WTC11 (cell line): ENCODE results near the gene NFIA. TPM values are rescaled to one million over a fixed set of nuclear protein-coding genes. Genes with fewer than 3 reads are reported as not detected.
A peak's percentile ranks its signal among the peaks of the same experiment; 100 is the strongest.

Experiments
- ATAC-seq: fragments of 200-7000 bp; cut with Tn5 transposase; 2 replicates; pipeline ENCODE4 v1.10.0; 2021; ENCODE audit warnings: mild to moderate bottlenecking, moderate library complexity
- CTCF ChIA-PET: fragments of 300-600 bp; sonication (Branson Sonifier 250); formaldehyde crosslinking; loops from one replicate; lab custom pipeline; 2021; ENCODE audit warnings: antibody characterized with exemption; lab: Charles Lee
- POLR2A ChIA-PET: fragments of 350-600 bp; sonication (Branson Sonifier 250); formaldehyde crosslinking; loops from one replicate; lab custom pipeline; 2021; ENCODE audit warnings: antibody characterized with exemption; lab: Charles Lee
- DNase-seq: peaks from one replicate; pipeline ENCODE4 v3.0.0; 2021; ENCODE audit warnings: low spot score
- H3K27ac Mint-ChIP-seq: 2 replicates; pipeline ENCODE4 v1.8.0; 2021; ENCODE audit warnings: mixed read lengths
- H3K27me3 Mint-ChIP-seq: 2 replicates; pipeline ENCODE4 v1.8.0; 2021; ENCODE audit warnings: low read depth, mild to moderate bottlenecking, moderate library complexity, mixed read lengths
- H3K36me3 Mint-ChIP-seq: 2 replicates; pipeline ENCODE4 v1.8.0; 2021; ENCODE audit warnings: mixed read lengths
- H3K4me1 Mint-ChIP-seq: 2 replicates; pipeline ENCODE4 v1.8.0; 2022; ENCODE audit warnings: mixed read lengths
- H3K4me3 Mint-ChIP-seq: 2 replicates; pipeline ENCODE4 v1.8.0; 2021; ENCODE audit warnings: mild to moderate bottlenecking, moderate library complexity, mixed read lengths
- H3K9me3 Mint-ChIP-seq: 2 replicates; pipeline ENCODE4 v1.8.0; 2021; ENCODE audit warnings: mixed read lengths
- ATF2 ChIP-seq: sonication (generic); formaldehyde crosslinking; IDR thresholded peaks from 2 replicates; pipeline ENCODE4 v1.8.1; 2022; ENCODE audit warnings: low read depth, missing genetic modification reagents, borderline replicate concordance
- ATF6 ChIP-seq: sonication (generic); formaldehyde crosslinking; IDR thresholded peaks from 2 replicates; pipeline ENCODE4 v1.8.1; 2023; ENCODE audit warnings: mild to moderate bottlenecking, missing genetic modification reagents
- CBFB ChIP-seq: sonication (generic); formaldehyde crosslinking; IDR thresholded peaks from 2 replicates; pipeline ENCODE4 v1.8.1; 2022; ENCODE audit warnings: mild to moderate bottlenecking, low read depth, missing genetic modification reagents
- CTCF ChIP-seq: fragments of 200-600 bp; IDR thresholded peaks from 2 replicates; pipeline ENCODE4 v1.8.0; 2022; ENCODE audit warnings: antibody characterized with exemption
- E2F1 ChIP-seq: sonication (generic); formaldehyde crosslinking; IDR thresholded peaks from 2 replicates; pipeline ENCODE4 v1.8.0; 2022; ENCODE audit warnings: mild to moderate bottlenecking, missing genetic modification reagents
- FOXJ3 ChIP-seq: sonication (generic); formaldehyde crosslinking; IDR thresholded peaks from 2 replicates; pipeline ENCODE4 v1.9.0; 2021; ENCODE audit warnings: missing genetic modification reagents, mild to moderate bottlenecking, borderline replicate concordance
- HMGXB4 ChIP-seq: sonication (generic); formaldehyde crosslinking; IDR thresholded peaks from 2 replicates; pipeline ENCODE4 v1.8.1; 2023; ENCODE audit warnings: mild to moderate bottlenecking, moderate library complexity, missing genetic modification reagents
- NFE2L1 ChIP-seq: sonication (generic); formaldehyde crosslinking; IDR thresholded peaks from 2 replicates; pipeline ENCODE4 v1.8.1; 2023; ENCODE audit warnings: missing genetic modification reagents
- OVOL2 ChIP-seq: fragments of 250-450 bp; sonication (Bioruptor Pico); IDR thresholded peaks from 2 replicates; pipeline ENCODE4 v1.9.0; 2021; ENCODE audit warnings: mild to moderate bottlenecking, borderline replicate concordance
- RORB ChIP-seq: fragments of 250-450 bp; sonication (Bioruptor Pico); IDR thresholded peaks from 2 replicates; pipeline ENCODE4 v1.9.0; 2021; ENCODE audit warnings: mild to moderate bottlenecking
- TEAD1 ChIP-seq: sonication (generic); formaldehyde crosslinking; IDR thresholded peaks from 2 replicates; pipeline ENCODE4 v1.8.0; 2022; ENCODE audit warnings: mild to moderate bottlenecking, missing genetic modification reagents
- ZBTB43 ChIP-seq: sonication (generic); formaldehyde crosslinking; IDR thresholded peaks from 2 replicates; pipeline ENCODE4 v1.8.1; 2023; ENCODE audit warnings: mild to moderate bottlenecking, missing genetic modification reagents
- ZNF416 ChIP-seq: fragments of 250-450 bp; sonication (Bioruptor Pico); IDR thresholded peaks from 2 replicates; pipeline ENCODE4 v1.9.0; 2021; ENCODE audit warnings: mild to moderate bottlenecking, inconsistent platforms
- ZNF423 ChIP-seq: fragments of 250-450 bp; sonication (Bioruptor Pico); IDR thresholded peaks from 2 replicates; pipeline ENCODE4 v2.1.2; 2022; ENCODE audit warnings: mild to moderate bottlenecking, moderate library complexity
- ZNF532 ChIP-seq: fragments of 250-450 bp; sonication (Bioruptor Pico); IDR thresholded peaks from 2 replicates; pipeline ENCODE4 v1.9.0; 2021; ENCODE audit warnings: mild to moderate bottlenecking, borderline replicate concordance
- ZSCAN18 ChIP-seq: fragments of 250-450 bp; sonication (Bioruptor Pico); IDR thresholded peaks from 2 replicates; pipeline ENCODE4 v2.1.2; 2022; ENCODE audit warnings: mild to moderate bottlenecking, moderate library complexity
- total RNA-seq: library from RNA; stranded (reverse); gene quantifications from 3 replicates; pipeline ENCODE4 v1.2.3, GENCODE V29; 2021

NFIA gene
- total RNA-seq, 1 experiment from 2014 or later = 16.7 TPM

GRCh38 chr1:61102621-61103020, 20.3 kb downstream of the NFIA start:
- Mint-ChIP-seq H3K4me1 (0 out of 2 replicates have a peak, but pooled peaks cover 3% of the 10 kb centered on the region), H3K4me3 (no peak overlapping the region), H3K27ac (peak overlapping the region; percentile 52; the same call in 1 of the 2 replicates), H3K9me3 (peaks cover 13% of the 10 kb centered on the region), H3K36me3 (peaks cover 11% of the 10 kb centered on the region), H3K27me3 (no peaks in the 10 kb centered on the region)
- TF ChIP-seq ZNF532 (CRISPR knock-in tag) (no peak), ZBTB43 (CRISPR knock-in tag) (no peak), ATF2 (CRISPR knock-in tag) (no peak), FOXJ3 (CRISPR knock-in tag) (no peak), OVOL2 (CRISPR knock-in tag) (no peak), HMGXB4 (no peak), NFE2L1 (CRISPR knock-in tag) (no peak), ATF6 (CRISPR knock-in tag) (no peak), RORB (CRISPR knock-in tag) (no peak), CTCF (no peak), ZNF423 (CRISPR knock-in tag) (no peak), ZNF416 (no peak), TEAD1 (CRISPR knock-in tag) (no peak), CBFB (CRISPR knock-in tag) (no peak), ZSCAN18 (CRISPR knock-in tag) (no peak), E2F1 (CRISPR knock-in tag) (no peak)
- no peak for DNase-seq
- no peak for ATAC-seq
- POLR2A ChIA-PET = interaction anchor here (0.6 kb wide), 1 partner anchor 376 kb away, joined by 4 read pairs; no protein-coding TSS in a partner anchor
- CTCF ChIA-PET = interaction anchor here (1.5 kb wide), 1 partner anchor 9 kb away, joined by 3 read pairs; no protein-coding TSS in a partner anchor
